HL-60 (cell line): ENCODE data around the gene USP31.

Experiments
- POLR2AphosphoS5 ChIP-seq: IDR thresholded peaks from 2 replicates; pipeline ENCODE4 v1.6.1; 2012; ENCODE audit warnings: low read depth
- SPI1 ChIP-seq: IDR thresholded peaks from 2 replicates; pipeline ENCODE4 v1.6.1; 2012; ENCODE audit warnings: low read depth, mild to moderate bottlenecking, borderline replicate concordance
- TF ChIP-seq, protein P1 (sequence below): IDR thresholded peaks from one replicate; pipeline ENCODE4 v1.5.1; 2011; ENCODE audit warnings: low read length, control low read depth, inconsistent platforms; ENCODE audit not compliant: insufficient read depth
- TF ChIP-seq, protein P2 (sequence below): IDR thresholded peaks from 2 replicates; pipeline ENCODE4 v1.6.1; 2012; ENCODE audit warnings: low read depth; ENCODE audit not compliant: insufficient replicate concordance

DNA sequence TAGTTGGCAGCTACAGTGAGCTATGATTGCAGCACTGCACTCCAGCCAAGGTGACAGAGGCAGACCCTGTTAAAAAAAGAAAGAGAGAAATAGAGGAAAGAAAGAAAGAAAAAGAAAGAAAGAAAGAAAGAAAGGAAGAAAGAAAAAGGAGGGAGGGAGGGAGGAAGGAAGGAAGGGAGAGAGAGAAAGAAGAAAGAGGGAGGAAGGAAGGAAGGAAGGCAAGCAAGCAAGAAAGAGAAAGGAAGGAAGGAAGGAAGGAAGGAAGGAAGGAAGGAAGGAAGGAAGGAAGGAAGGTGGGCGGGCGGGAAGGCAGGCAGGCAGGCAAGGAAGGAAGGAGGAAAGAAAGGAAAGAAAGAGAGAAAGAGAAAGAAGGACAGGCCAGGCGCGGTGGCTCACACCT, 32.3 kb upstream of the USP31 start:
- TF ChIP-seq SPI1 (no peak), POLR2AphosphoS5 (no peak)
- TF ChIP-seq, protein P1, sequence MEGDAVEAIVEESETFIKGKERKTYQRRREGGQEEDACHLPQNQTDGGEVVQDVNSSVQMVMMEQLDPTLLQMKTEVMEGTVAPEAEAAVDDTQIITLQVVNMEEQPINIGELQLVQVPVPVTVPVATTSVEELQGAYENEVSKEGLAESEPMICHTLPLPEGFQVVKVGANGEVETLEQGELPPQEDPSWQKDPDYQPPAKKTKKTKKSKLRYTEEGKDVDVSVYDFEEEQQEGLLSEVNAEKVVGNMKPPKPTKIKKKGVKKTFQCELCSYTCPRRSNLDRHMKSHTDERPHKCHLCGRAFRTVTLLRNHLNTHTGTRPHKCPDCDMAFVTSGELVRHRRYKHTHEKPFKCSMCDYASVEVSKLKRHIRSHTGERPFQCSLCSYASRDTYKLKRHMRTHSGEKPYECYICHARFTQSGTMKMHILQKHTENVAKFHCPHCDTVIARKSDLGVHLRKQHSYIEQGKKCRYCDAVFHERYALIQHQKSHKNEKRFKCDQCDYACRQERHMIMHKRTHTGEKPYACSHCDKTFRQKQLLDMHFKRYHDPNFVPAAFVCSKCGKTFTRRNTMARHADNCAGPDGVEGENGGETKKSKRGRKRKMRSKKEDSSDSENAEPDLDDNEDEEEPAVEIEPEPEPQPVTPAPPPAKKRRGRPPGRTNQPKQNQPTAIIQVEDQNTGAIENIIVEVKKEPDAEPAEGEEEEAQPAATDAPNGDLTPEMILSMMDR, result no peak
- TF ChIP-seq, protein P2, sequence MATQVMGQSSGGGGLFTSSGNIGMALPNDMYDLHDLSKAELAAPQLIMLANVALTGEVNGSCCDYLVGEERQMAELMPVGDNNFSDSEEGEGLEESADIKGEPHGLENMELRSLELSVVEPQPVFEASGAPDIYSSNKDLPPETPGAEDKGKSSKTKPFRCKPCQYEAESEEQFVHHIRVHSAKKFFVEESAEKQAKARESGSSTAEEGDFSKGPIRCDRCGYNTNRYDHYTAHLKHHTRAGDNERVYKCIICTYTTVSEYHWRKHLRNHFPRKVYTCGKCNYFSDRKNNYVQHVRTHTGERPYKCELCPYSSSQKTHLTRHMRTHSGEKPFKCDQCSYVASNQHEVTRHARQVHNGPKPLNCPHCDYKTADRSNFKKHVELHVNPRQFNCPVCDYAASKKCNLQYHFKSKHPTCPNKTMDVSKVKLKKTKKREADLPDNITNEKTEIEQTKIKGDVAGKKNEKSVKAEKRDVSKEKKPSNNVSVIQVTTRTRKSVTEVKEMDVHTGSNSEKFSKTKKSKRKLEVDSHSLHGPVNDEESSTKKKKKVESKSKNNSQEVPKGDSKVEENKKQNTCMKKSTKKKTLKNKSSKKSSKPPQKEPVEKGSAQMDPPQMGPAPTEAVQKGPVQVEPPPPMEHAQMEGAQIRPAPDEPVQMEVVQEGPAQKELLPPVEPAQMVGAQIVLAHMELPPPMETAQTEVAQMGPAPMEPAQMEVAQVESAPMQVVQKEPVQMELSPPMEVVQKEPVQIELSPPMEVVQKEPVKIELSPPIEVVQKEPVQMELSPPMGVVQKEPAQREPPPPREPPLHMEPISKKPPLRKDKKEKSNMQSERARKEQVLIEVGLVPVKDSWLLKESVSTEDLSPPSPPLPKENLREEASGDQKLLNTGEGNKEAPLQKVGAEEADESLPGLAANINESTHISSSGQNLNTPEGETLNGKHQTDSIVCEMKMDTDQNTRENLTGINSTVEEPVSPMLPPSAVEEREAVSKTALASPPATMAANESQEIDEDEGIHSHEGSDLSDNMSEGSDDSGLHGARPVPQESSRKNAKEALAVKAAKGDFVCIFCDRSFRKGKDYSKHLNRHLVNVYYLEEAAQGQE, result no peak
